Upper lobe of left lung (tissue), 6 donors: Measurements from ENCODE around the gene KRABD2.

Source experiments
- ATAC-seq, 2 donors: fragments of 200-7000 bp; cut with Tn5 transposase; one replicate each; pipeline ENCODE4 v1.9.1; 2022; ENCODE audit warnings: mild to moderate bottlenecking in 2 of 2, moderate library complexity in 2 of 2; ENCODE audit not compliant: low FRiP score in 2 of 2
- DNase-seq, 2 donors: peaks; one replicate each; pipeline ENCODE4 v3.0.0-alpha.2; 2019 to 2020
- H3K27ac ChIP-seq, 4 donors: fragments of 200-600 bp; sonication (generic); one replicate each; pipeline ENCODE4 v1.5.1; 2016 to 2019
- H3K27me3 ChIP-seq, 4 donors: fragments of 200-600 bp; sonication (generic); one replicate each; pipeline ENCODE4 v1.5.1; 2017 to 2019
- H3K36me3 ChIP-seq, 4 donors: fragments of 200-600 bp; sonication (generic); one replicate each; pipeline ENCODE4 v1.5.1; 2016 to 2019
- H3K4me1 ChIP-seq, 4 donors: fragments of 200-600 bp; sonication (generic); one replicate each; pipeline ENCODE4 v1.5.1; 2018 to 2019
- H3K4me3 ChIP-seq, 4 donors: fragments of 200-600 bp; sonication (generic); one replicate each; pipeline ENCODE4 v1.5.1; 2017 to 2019; ENCODE audit warnings: mild to moderate bottlenecking in 2 of 4, moderate library complexity in 1 of 4
- H3K9me3 ChIP-seq, 4 donors: fragments of 200-600 bp; sonication (generic); one replicate each; pipeline ENCODE4 v1.5.1; 2018 to 2019
- EP300 ChIP-seq, 4 donors: sonication (generic); formaldehyde crosslinking; IDR thresholded peaks; one replicate each; pipeline ENCODE4 v1.5.1; 2017; ENCODE audit warnings: antibody characterized with exemption in 4 of 4, control low read depth in 2 of 4
- POLR2A ChIP-seq, 4 donors: fragments of 450-650 bp; IDR thresholded peaks; one replicate each; pipeline ENCODE4 v1.5.1; 2016 to 2017; ENCODE audit warnings: antibody characterized with exemption in 4 of 4, mild to moderate bottlenecking in 2 of 4
- POLR2AphosphoS5 ChIP-seq, 2 donors: sonication (generic); formaldehyde crosslinking; IDR thresholded peaks; one replicate each; pipeline ENCODE4 v1.5.1; 2017; ENCODE audit warnings: antibody characterized with exemption in 2 of 2
- WGBS, 2 donors: methylation state at CpG; one replicate each; pipeline ENCODE4 v1.1.5; 2017 to 2018; 5-methylcytosine and 5-hydroxymethylcytosine counted together
- TF ChIP-seq, protein P1 (sequence below), 6 experiments: fragments of 450-650 bp in 4 of 6; fragments of 200-600 bp in 2 of 6; sonication (generic) in 2 of 6; IDR thresholded peaks; one replicate each; pipeline ENCODE4 v1.5.1; 2016 to 2019; ENCODE audit warnings: antibody characterized with exemption in 6 of 6
- donor health status: DM: no; HTN: no; CAD: no; lungs with moderate emphysema.
- donor health status: DM: no; HTN: yes; CAD: no; lungs with severe emphysema.

KRABD2 gene

DNA sequence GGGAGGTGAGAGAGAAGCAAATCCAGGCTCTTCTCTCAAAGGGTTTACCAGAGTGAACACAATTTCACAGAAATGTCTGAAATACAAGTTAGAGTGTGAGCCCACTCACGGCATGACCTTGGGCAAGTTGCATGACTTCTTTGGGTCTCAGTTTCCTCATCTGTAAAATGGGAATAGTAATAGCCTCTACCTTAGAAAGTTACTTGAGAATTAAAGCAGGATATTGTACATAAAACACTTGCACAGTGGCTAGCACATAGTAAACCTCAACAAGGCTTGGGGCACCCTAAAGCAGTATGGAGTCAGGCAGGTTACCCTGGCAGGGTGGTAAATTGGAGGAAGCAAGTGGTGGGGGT, 34.4 kb upstream of the KRABD2 start:
- H3K36me3 ChIP-seq: no peaks in the 10 kb centered on the region
- H3K27ac ChIP-seq: no peak overlapping the region
- H3K4me1 ChIP-seq: peaks cover 9 to 14% (median 11%) of the 10 kb centered on the region in 4 donors
- no peak for ATAC-seq
- no peak for TF ChIP-seq EP300 (IDR thresholded peaks at IDR 0.05)
- TF ChIP-seq POLR2AphosphoS5 (IDR thresholded peaks at IDR 0.05): no peak
- TF ChIP-seq, protein P1, sequence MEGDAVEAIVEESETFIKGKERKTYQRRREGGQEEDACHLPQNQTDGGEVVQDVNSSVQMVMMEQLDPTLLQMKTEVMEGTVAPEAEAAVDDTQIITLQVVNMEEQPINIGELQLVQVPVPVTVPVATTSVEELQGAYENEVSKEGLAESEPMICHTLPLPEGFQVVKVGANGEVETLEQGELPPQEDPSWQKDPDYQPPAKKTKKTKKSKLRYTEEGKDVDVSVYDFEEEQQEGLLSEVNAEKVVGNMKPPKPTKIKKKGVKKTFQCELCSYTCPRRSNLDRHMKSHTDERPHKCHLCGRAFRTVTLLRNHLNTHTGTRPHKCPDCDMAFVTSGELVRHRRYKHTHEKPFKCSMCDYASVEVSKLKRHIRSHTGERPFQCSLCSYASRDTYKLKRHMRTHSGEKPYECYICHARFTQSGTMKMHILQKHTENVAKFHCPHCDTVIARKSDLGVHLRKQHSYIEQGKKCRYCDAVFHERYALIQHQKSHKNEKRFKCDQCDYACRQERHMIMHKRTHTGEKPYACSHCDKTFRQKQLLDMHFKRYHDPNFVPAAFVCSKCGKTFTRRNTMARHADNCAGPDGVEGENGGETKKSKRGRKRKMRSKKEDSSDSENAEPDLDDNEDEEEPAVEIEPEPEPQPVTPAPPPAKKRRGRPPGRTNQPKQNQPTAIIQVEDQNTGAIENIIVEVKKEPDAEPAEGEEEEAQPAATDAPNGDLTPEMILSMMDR (IDR thresholded peaks at IDR 0.05): no peak
- TF ChIP-seq POLR2A (IDR thresholded peaks at IDR 0.05): no peak
- no peak for DNase-seq
- H3K4me3 ChIP-seq: no peak overlapping the region
- WGBS, 2 donors: 86 to 88% methylated on average over 1 of the region's 1 CpG
- H3K27me3 ChIP-seq: no peaks in the 10 kb centered on the region
- H3K9me3 ChIP-seq: no peaks in the 10 kb centered on the region

DNA sequence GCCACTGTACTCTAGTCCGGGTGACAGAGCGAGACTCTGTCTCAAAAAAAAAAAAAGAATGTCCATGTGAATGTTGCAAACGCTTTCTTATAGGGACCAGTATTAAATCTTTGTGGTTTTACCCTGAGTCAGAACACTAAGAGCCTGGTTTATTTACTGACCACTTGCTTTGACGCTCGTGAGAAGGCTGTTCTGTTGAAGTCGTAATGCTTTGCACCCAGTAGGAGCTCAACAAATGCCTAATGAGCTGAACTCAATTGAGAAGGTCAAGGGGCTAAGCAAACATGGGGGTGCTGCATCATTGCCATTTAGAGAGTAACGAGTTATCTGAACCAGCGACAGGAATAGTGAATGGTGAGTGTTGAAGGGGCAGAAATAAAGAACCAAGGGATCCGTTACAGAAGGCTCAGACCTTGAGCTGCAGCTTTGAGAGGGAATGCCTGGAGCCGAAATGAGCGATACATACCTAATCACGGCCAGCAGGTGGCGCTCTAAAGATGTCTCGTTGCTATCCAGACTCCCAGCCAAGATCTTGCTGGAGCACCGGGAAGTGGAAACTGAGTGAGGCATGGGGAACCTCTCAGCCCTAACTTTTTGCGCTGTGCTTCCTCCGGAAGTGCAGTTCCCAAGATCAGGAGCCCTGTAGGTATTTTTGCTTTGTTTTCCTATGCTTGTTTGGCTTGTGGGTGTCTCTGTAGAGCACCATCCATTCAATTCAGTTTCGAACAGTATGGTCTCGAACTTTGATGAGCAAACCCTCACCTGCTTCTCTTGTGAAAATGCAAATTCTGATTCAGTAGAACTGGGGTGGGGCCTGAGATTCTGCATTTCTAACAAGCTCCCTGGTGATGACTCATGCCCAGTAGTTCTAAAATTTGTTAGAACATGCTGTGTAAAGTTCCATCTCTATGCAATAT, 33.7 kb upstream of the KRABD2 start:
- TF ChIP-seq POLR2A (IDR thresholded peaks at IDR 0.05) (no peak), EP300 (IDR thresholded peaks at IDR 0.05) (no peak), POLR2AphosphoS5 (IDR thresholded peaks at IDR 0.05) (peak; percentile 31 to 48)
- TF ChIP-seq, protein P1 (IDR thresholded peaks at IDR 0.05): peak; percentile 75 to 90 (median 86)
- Histone ChIP-seq H3K36me3 (no peaks in the 10 kb centered on the region), H3K4me3 (no peak overlapping the region), H3K27me3 (no peaks in the 10 kb centered on the region), H3K4me1 (peaks cover 9 to 14% (median 11%) of the 10 kb centered on the region in 4 donors), H3K9me3 (no peaks in the 10 kb centered on the region), H3K27ac (peak overlapping the region in 1 of 4 donors; percentile 40)
- DNase-seq: peak in 1 of 2 donors; percentile 94
- WGBS, 2 donors: 24 to 28% methylated on average over 19 of the region's 19 CpGs
- peak; percentile 85 to 94 for ATAC-seq

DNA sequence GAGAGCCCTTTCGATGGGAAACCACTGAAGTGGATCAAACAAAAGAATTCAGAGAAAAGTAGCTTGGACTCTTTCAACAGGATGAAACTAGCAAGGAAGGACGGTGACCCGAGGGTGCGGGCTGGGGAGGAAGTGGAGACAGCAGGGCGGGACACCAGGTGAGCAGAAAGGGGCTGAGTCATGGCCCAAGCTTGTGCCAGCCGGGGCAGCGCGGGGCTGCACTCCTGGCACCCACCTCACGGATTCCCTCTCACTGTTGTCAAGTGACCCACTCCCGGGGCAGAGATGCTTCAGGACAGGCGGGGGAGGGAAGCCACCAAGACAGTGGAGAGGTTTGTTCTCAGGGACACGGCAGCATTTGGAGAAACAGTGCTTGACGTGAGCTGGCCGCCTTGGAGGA, 31.9 kb upstream of the KRABD2 start:
- 51 to 60% methylated on average over 13 to 14 of the region's 14 CpGs for WGBS, 2 donors
- no peak for TF ChIP-seq EP300 (IDR thresholded peaks at IDR 0.05)
- TF ChIP-seq, protein P1 (IDR thresholded peaks at IDR 0.05): no peak
- TF ChIP-seq POLR2AphosphoS5 (IDR thresholded peaks at IDR 0.05): no peak
- Histone ChIP-seq H3K27ac (no peak overlapping the region), H3K9me3 (no peaks in the 10 kb centered on the region), H3K36me3 (no peaks in the 10 kb centered on the region), H3K4me3 (no peak overlapping the region), H3K4me1 (peaks cover 9 to 14% (median 11%) of the 10 kb centered on the region in 4 donors), H3K27me3 (no peaks in the 10 kb centered on the region)
- ATAC-seq (peak in 1 of 2 donors; percentile 50), DNase-seq (peak; percentile 68)

DNA sequence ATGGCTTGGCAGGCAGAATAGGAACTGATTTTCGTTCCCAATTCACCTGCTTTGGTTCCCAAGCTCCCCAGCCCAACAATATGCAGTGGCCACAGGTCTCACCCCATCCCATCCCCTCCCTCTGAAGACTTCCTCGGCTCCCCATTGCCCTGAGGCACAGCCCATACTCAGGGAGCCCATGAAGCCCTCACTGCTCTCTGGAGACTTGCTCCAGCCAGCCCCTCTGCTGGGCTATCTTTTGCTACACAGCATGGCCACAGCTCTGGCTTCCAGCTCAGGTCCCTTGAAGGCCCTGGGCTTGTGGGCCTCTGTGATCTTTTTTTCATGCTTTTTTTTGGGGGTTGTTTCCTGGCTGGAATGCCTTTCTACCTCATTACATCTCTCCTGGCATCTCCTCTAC, 29.7 kb upstream of the KRABD2 start:
- Histone ChIP-seq H3K36me3 (no peaks in the 10 kb centered on the region), H3K4me1 (peaks cover 5 to 12% (median 6%) of the 10 kb centered on the region in 4 donors), H3K4me3 (no peak overlapping the region), H3K27me3 (no peaks in the 10 kb centered on the region), H3K9me3 (no peaks in the 10 kb centered on the region), H3K27ac (no peak overlapping the region)
- no peak for DNase-seq
- 79 to 91% methylated on average over 2 of the region's 2 CpGs for WGBS, 2 donors
- ATAC-seq: no peak
- no peak for TF ChIP-seq POLR2A (IDR thresholded peaks at IDR 0.05)
- TF ChIP-seq, protein P1 (IDR thresholded peaks at IDR 0.05): no peak
